ENCODE results near the gene NRG2. TPM values are rescaled to one million over a fixed set of nuclear protein-coding genes. Genes with fewer than 3 reads are reported as not detected.
A peak's percentile ranks its signal among the peaks of the same experiment; 100 is the strongest.

The NRG2 gene
- total RNA-seq, 1 experiment from 2014 or later = 0.23 TPM

GRCh38 chr5:140083120-140083519, 40.0 kb upstream of the NRG2 start:
- H3K4me1 Mint-ChIP-seq (ENCODE audit: insufficient read depth, unreplicated experiment) = no peaks in the 10 kb centered on the region
- ChIA-PET CTCF (interaction anchor here (0.7 to 1.4 kb wide), 3 partner anchors 10 to 199 kb away, joined by 3 to 5 read pairs (median 3); no protein-coding TSS in a partner anchor), POLR2A (interaction anchor here (0.8 to 1.4 kb wide), 2 partner anchors 32 to 34 kb away, joined by 3 read pairs; no protein-coding TSS in a partner anchor)
- no TSS peak for BruUV-seq (replicated peaks)
- no peak for DNase-seq (ENCODE audit: unreplicated experiment)
- TF ChIP-seq CTCF (IDR thresholded peaks at IDR 0.05; ENCODE audit: unreplicated experiment) = no peak
- no peak overlapping the region for H3K4me3 Mint-ChIP-seq (ENCODE audit: unreplicated experiment)
- intact Hi-C loops (cut with micrococcal nuclease) = no loop called here
- H3K27ac Mint-ChIP-seq (ENCODE audit: low read depth, unreplicated experiment) = no peak overlapping the region
- no peaks in the 10 kb centered on the region for H3K36me3 Mint-ChIP-seq (ENCODE audit: insufficient read depth, unreplicated experiment)
- peaks cover 51% of the 10 kb centered on the region for H3K27me3 Mint-ChIP-seq (ENCODE audit: insufficient read depth, unreplicated experiment)
- H3K9me3 Mint-ChIP-seq (ENCODE audit: unreplicated experiment) = no peaks in the 10 kb centered on the region

GRCh38 chr5:140076788-140077187, 33.7 kb upstream of the NRG2 start:
- ChIA-PET POLR2A (interaction anchor here (0.5 to 1.1 kb wide), 2 partner anchors 31 to 347 kb away, joined by 4 to 5 read pairs; no protein-coding TSS in a partner anchor), CTCF (interaction anchor here (0.7 to 9.2 kb wide), 8 partner anchors 17 to 282 kb away, joined by 3 to 215 read pairs (median 5); partner anchors contain the start of gene HBEGF)
- Mint-ChIP-seq H3K9me3 (ENCODE audit: unreplicated experiment) (no peaks in the 10 kb centered on the region), H3K4me1 (ENCODE audit: insufficient read depth, unreplicated experiment) (no peaks in the 10 kb centered on the region), H3K27me3 (ENCODE audit: insufficient read depth, unreplicated experiment) (peaks cover 2% of the 10 kb centered on the region), H3K36me3 (ENCODE audit: insufficient read depth, unreplicated experiment) (no peaks in the 10 kb centered on the region), H3K4me3 (ENCODE audit: unreplicated experiment) (no peak overlapping the region), H3K27ac (ENCODE audit: low read depth, unreplicated experiment) (no peak overlapping the region)
- BruUV-seq (replicated peaks) = no TSS peak
- TF ChIP-seq CTCF (IDR thresholded peaks at IDR 0.05; ENCODE audit: unreplicated experiment) = no peak
- intact Hi-C loops (cut with micrococcal nuclease) = loop anchor here (5.0 kb wide), 2 partner anchors 146 to 166 kb away; no protein-coding TSS in a partner anchor
- no peak for DNase-seq (ENCODE audit: unreplicated experiment)

GRCh38 chr5:140076142-140076541, 33.0 kb upstream of the NRG2 start:
- TF ChIP-seq CTCF (IDR thresholded peaks at IDR 0.05; ENCODE audit: unreplicated experiment) = no peak
- intact Hi-C loops (cut with micrococcal nuclease) = loop anchor here (5.0 kb wide), 2 partner anchors 146 to 166 kb away; no protein-coding TSS in a partner anchor
- no TSS peak for BruUV-seq (replicated peaks)
- Mint-ChIP-seq H3K4me1 (ENCODE audit: insufficient read depth, unreplicated experiment) (no peaks in the 10 kb centered on the region), H3K9me3 (ENCODE audit: unreplicated experiment) (no peaks in the 10 kb centered on the region), H3K4me3 (ENCODE audit: unreplicated experiment) (no peak overlapping the region), H3K27me3 (ENCODE audit: insufficient read depth, unreplicated experiment) (no peaks in the 10 kb centered on the region), H3K27ac (ENCODE audit: low read depth, unreplicated experiment) (no peak overlapping the region), H3K36me3 (ENCODE audit: insufficient read depth, unreplicated experiment) (no peaks in the 10 kb centered on the region)
- CTCF ChIA-PET = interaction anchor here (0.6 to 9.2 kb wide), 17 partner anchors 18 to 511 kb away, joined by 3 to 215 read pairs (median 4); partner anchors contain the start of genes HBEGF and NRG2
- POLR2A ChIA-PET = interaction anchor here (1.0 to 2.4 kb wide), 3 partner anchors 29 to 37 kb away, joined by 3 to 7 read pairs (median 4); no protein-coding TSS in a partner anchor
- no peak for DNase-seq (ENCODE audit: unreplicated experiment)

GRCh38 chr5:140075371-140075770, 32.3 kb upstream of the NRG2 start:
- POLR2A ChIA-PET = interaction anchor here (0.6 to 2.4 kb wide), 11 partner anchors 30 to 361 kb away, joined by 3 to 8 read pairs (median 4); partner anchors contain the start of gene PURA
- CTCF ChIA-PET = interaction anchor here (0.6 to 9.2 kb wide), 21 partner anchors 10 to 510 kb away, joined by 3 to 215 read pairs (median 4); partner anchors contain the start of gene NRG2
- intact Hi-C loops (cut with micrococcal nuclease) = loop anchor here (2.0 to 5.0 kb wide), 3 partner anchors 147 to 281 kb away; no protein-coding TSS in a partner anchor
- Mint-ChIP-seq H3K36me3 (ENCODE audit: insufficient read depth, unreplicated experiment) (no peaks in the 10 kb centered on the region), H3K9me3 (ENCODE audit: unreplicated experiment) (no peaks in the 10 kb centered on the region), H3K4me3 (ENCODE audit: unreplicated experiment) (no peak overlapping the region), H3K4me1 (ENCODE audit: insufficient read depth, unreplicated experiment) (no peaks in the 10 kb centered on the region), H3K27ac (ENCODE audit: low read depth, unreplicated experiment) (no peak overlapping the region), H3K27me3 (ENCODE audit: insufficient read depth, unreplicated experiment) (no peaks in the 10 kb centered on the region)
- peak; percentile 27 for DNase-seq (ENCODE audit: unreplicated experiment)
- peak; percentile 69 for TF ChIP-seq CTCF (IDR thresholded peaks at IDR 0.05; ENCODE audit: unreplicated experiment)
- BruUV-seq (replicated peaks) = no TSS peak

Measured in MCF 10A (cell line).